Fibroblast of lung (primary cell): ENCODE measurements around the gene SLC45A1.

Experiments
- EZH2 ChIP-seq: IDR thresholded peaks from 2 replicates; pipeline ENCODE4 v1.5.1; 2012; ENCODE audit warnings: low read length, control low read depth, mild to moderate bottlenecking; ENCODE audit errors: missing control alignments
- TF ChIP-seq, protein P1 (sequence below), 2 donors: IDR thresholded peaks in 1 of 2; conservative IDR thresholded peaks in 1 of 2; 1 replicate in 1 of 2; 2 replicates in 1 of 2; pipeline ENCODE4 v1.5.1; 2011 to 2012; ENCODE audit warnings: low read length in 2 of 2, control low read depth in 1 of 2, inconsistent platforms in 1 of 2, low read depth in 1 of 2, mild to moderate bottlenecking in 1 of 2

DNA sequence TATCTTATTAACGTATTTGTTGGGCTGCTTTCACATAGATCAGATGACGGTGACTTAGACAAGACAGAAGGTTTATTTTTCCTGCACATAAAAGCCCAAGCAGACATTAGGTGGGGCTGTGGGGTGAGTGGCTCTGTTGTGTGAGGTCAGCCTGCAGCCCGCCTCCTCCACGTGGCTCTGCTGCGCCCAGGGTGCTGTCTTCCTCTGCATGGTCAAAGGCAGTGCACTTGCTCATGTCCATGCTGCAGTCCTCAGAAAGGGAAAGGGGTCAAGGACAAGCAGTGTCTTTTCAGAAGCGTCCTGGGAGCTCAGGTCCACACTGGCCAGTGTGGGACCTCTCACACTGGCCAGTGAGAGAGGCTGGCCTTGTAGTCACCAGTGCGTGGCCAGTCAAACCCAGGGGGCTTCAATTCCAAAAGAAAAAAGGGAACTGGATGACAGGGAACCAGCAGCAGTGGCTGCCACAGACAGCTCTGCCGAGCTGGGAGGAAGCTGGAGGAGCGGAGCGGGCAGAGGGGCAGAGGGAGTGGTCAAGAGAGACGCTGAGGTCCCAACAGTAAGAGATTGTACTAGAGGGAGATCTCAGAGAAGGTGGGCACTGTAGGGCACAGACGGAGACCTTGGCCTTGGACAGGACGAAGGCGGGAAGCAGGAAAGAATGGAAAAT is 35.9 kb upstream of the SLC45A1 start:
- TF ChIP-seq, protein P1, sequence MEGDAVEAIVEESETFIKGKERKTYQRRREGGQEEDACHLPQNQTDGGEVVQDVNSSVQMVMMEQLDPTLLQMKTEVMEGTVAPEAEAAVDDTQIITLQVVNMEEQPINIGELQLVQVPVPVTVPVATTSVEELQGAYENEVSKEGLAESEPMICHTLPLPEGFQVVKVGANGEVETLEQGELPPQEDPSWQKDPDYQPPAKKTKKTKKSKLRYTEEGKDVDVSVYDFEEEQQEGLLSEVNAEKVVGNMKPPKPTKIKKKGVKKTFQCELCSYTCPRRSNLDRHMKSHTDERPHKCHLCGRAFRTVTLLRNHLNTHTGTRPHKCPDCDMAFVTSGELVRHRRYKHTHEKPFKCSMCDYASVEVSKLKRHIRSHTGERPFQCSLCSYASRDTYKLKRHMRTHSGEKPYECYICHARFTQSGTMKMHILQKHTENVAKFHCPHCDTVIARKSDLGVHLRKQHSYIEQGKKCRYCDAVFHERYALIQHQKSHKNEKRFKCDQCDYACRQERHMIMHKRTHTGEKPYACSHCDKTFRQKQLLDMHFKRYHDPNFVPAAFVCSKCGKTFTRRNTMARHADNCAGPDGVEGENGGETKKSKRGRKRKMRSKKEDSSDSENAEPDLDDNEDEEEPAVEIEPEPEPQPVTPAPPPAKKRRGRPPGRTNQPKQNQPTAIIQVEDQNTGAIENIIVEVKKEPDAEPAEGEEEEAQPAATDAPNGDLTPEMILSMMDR (conservative IDR thresholded peaks at IDR 0.05 in 1 of 2, IDR thresholded peaks at IDR 0.05 in 1 of 2; ENCODE audit: low read depth in 1 of 2, low read length in 2 of 2), result no peak
- TF ChIP-seq EZH2, result no peak
